Heart left ventricle (tissue), 13 donors: ENCODE measurements around the gene MACROH2A1.

Experiments
- POLR2A ChIP-seq, 2 donors: fragments of 450-650 bp; IDR thresholded peaks; one replicate each; pipeline ENCODE4 v1.6.1; 2017; ENCODE audit warnings: antibody characterized with exemption in 2 of 2, mild to moderate bottlenecking in 2 of 2, moderate library complexity in 2 of 2
- TF ChIP-seq, protein P1 (sequence below), 12 donors: fragments of 200-600 bp; sonication (generic) in 4 of 12; IDR thresholded peaks; one replicate each; pipeline versions ENCODE4 v1.5.0 to v1.8.0; 2018 to 2022; ENCODE audit warnings: antibody characterized with exemption in 12 of 12, mild to moderate bottlenecking in 5 of 12
- donor health status: ischemic (EF 13 %, LVEDD 7.1; RV severe dilation, severe dysfunction).
- donor health status: DM: no; HTN: yes; CAD: no.
- donor health status: DM: no; HTN: no; CAD: no.
- donor health status: ischemic (EF 25% LVEDD 6.9; RV normal size, moderate dysfunction).
- donor health status: ischemic (EF 25% LVEDD 5.7; RV mildly dilated, moderate dysfunction).
- donor health status: ischemic (EF 35%, LVEDD 5.7; RV mildly dilated, moderate dysfunction).
- donor health status: nonischemic (EF 11% LVEDD 7.7; RV severe dilation, severe dysfunction).
- donor health status: DM: yes; HTN: yes; CAD: no.
- donor health status: PGD.
- donor health status: ischemic (EF 29% LVEDD 5.4; RV normal size, mild dysfunction).
- donor health status: nonischemic (EF 23%, LVEDD 6.1; RV moderate dilation, normal function).

DNA sequence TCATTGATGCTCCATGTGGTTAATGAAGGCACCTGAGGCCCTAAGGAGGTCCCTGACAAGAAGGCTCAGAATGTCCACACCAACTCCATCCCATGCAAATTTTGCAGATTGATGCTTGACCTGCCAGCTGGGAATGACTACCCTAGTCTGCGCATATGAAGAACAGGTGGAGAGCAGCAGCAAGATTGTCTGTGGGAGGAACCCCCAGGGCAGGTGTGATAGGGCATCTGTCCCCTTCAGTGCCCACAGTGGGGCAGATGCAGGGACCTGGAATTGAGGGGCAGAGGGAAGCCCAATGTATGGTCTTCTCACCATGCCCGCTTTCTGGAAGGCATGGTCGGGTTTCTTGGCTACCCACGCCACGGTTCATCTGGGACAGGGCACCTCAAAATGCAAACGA lies 79.6 kb downstream of the MACROH2A1 start:
- no peak for TF ChIP-seq POLR2A (IDR thresholded peaks at IDR 0.05)
- TF ChIP-seq, protein P1, sequence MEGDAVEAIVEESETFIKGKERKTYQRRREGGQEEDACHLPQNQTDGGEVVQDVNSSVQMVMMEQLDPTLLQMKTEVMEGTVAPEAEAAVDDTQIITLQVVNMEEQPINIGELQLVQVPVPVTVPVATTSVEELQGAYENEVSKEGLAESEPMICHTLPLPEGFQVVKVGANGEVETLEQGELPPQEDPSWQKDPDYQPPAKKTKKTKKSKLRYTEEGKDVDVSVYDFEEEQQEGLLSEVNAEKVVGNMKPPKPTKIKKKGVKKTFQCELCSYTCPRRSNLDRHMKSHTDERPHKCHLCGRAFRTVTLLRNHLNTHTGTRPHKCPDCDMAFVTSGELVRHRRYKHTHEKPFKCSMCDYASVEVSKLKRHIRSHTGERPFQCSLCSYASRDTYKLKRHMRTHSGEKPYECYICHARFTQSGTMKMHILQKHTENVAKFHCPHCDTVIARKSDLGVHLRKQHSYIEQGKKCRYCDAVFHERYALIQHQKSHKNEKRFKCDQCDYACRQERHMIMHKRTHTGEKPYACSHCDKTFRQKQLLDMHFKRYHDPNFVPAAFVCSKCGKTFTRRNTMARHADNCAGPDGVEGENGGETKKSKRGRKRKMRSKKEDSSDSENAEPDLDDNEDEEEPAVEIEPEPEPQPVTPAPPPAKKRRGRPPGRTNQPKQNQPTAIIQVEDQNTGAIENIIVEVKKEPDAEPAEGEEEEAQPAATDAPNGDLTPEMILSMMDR (IDR thresholded peaks at IDR 0.05): no peak
